NB4 (cell line): ENCODE results near the gene CABP1.

Source experiments
- CTCF ChIP-seq: IDR thresholded peaks from one replicate; pipeline ENCODE4 v1.5.1; 2012; ENCODE audit warnings: low read depth, low read length
- MAX ChIP-seq: IDR thresholded peaks from 2 replicates; pipeline ENCODE4 v1.6.1; 2011; ENCODE audit warnings: low read depth, low read length
- MYC ChIP-seq: IDR thresholded peaks from 2 replicates; pipeline ENCODE4 v1.6.1; 2011; ENCODE audit warnings: low read depth, low read length
- POLR2A ChIP-seq: IDR thresholded peaks from 2 replicates; pipeline ENCODE4 v1.6.1; 2011; ENCODE audit warnings: mild to moderate bottlenecking; ENCODE audit not compliant: insufficient read length; ENCODE audit errors: extremely low read depth

GRCh38 chr12:120690978-120691377, 50.6 kb downstream of the CABP1 start:
- TF ChIP-seq CTCF (no peak), POLR2A (no peak), MYC (no peak), MAX (no peak)
